HL-60 (cell line): ENCODE data around the gene MED26.
A peak's percentile ranks its signal among the peaks of the same experiment; 100 is the strongest.

Experiments
- DNase-seq, 2 experiments: peaks; one replicate each; pipeline ENCODE4 v3.0.0-alpha.2; 2010 to 2020; ENCODE audit warnings: low read depth in 1 of 2, low spot score in 1 of 2
- H3K27ac ChIP-seq: fragments of 250-450 bp; sonication (Bioruptor Pico); replicated peaks from 2 replicates; pipeline ENCODE4 v1.5.1; 2020; ENCODE audit warnings: mild to moderate bottlenecking, moderate library complexity
- H3K27me3 ChIP-seq: fragments of 250-450 bp; sonication (Bioruptor Pico); 2 replicates; pipeline ENCODE4 v1.5.1; 2021; ENCODE audit warnings: mild to moderate bottlenecking, moderate library complexity; ENCODE audit not compliant: insufficient read depth, poor library complexity, severe bottlenecking
- H3K4me3 ChIP-seq: replicated peaks from 2 replicates; pipeline ENCODE4 v1.5.1; 2011; ENCODE audit warnings: mild to moderate bottlenecking, control low read depth, low read length; ENCODE audit not compliant: insufficient read depth
- GABPA ChIP-seq: IDR thresholded peaks from 2 replicates; pipeline ENCODE4 v1.6.1; 2012; ENCODE audit warnings: low read depth
- POLR2AphosphoS5 ChIP-seq: IDR thresholded peaks from 2 replicates; pipeline ENCODE4 v1.6.1; 2012; ENCODE audit warnings: low read depth
- SPI1 ChIP-seq: IDR thresholded peaks from 2 replicates; pipeline ENCODE4 v1.6.1; 2012; ENCODE audit warnings: low read depth, mild to moderate bottlenecking, borderline replicate concordance
- TF ChIP-seq, protein P1 (sequence below): IDR thresholded peaks from one replicate; pipeline ENCODE4 v1.5.1; 2011; ENCODE audit warnings: low read length, control low read depth, inconsistent platforms; ENCODE audit not compliant: insufficient read depth
- TF ChIP-seq, protein P2 (sequence below): IDR thresholded peaks from 2 replicates; pipeline ENCODE4 v1.6.1; 2012; ENCODE audit warnings: low read depth; ENCODE audit not compliant: insufficient replicate concordance

The MED26 gene

DNA sequence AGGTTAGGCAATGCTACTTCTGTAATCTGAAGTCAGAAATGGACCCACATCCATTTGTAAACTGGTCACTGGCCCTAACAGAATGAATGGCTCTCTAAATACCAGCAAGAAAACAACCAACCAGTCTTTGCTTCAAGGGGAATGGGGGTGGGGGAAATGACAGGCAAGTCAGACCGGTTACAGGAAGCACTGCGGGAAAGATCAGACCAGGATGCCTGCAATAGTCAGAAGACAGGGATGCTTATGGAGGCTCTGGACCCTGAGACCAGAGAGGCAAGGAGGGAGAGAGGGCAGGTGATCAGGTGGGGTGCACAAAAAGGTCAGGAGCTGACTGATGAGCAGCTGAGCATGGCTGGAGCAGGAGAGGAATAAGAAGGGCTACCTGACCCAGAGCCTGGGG lies 13.1 kb downstream of the MED26 start:
- no peak overlapping the region for H3K4me3 ChIP-seq
- H3K27me3 ChIP-seq, result no peaks in the 10 kb centered on the region
- no peak overlapping the region for H3K27ac ChIP-seq
- DNase-seq, result no peak
- TF ChIP-seq, protein P1, sequence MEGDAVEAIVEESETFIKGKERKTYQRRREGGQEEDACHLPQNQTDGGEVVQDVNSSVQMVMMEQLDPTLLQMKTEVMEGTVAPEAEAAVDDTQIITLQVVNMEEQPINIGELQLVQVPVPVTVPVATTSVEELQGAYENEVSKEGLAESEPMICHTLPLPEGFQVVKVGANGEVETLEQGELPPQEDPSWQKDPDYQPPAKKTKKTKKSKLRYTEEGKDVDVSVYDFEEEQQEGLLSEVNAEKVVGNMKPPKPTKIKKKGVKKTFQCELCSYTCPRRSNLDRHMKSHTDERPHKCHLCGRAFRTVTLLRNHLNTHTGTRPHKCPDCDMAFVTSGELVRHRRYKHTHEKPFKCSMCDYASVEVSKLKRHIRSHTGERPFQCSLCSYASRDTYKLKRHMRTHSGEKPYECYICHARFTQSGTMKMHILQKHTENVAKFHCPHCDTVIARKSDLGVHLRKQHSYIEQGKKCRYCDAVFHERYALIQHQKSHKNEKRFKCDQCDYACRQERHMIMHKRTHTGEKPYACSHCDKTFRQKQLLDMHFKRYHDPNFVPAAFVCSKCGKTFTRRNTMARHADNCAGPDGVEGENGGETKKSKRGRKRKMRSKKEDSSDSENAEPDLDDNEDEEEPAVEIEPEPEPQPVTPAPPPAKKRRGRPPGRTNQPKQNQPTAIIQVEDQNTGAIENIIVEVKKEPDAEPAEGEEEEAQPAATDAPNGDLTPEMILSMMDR, result no peak
- no peak for TF ChIP-seq GABPA

DNA sequence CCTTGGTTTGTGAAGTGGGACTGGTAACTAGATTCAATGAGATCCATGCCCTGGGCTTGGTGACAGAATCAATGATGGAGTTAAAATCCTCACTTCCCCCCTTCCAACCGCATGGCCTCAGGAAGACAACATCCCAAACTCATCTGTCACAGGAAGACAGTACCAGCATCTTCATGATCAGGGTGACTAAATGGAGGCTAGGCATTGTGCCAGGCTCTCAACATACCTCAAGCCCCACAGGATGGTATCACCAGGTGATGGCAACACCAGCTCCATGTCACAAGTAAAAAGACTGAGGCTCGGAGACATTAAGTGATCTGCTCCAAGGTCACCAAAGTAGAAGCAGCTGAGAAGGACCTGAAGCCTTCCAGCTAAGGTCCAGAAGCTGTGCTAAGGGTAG lies 14.2 kb downstream of the MED26 start:
- TF ChIP-seq SPI1 (no peak; the same call in 1 of the 2 replicates), POLR2AphosphoS5 (no peak), GABPA (no peak)
- TF ChIP-seq, protein P2, sequence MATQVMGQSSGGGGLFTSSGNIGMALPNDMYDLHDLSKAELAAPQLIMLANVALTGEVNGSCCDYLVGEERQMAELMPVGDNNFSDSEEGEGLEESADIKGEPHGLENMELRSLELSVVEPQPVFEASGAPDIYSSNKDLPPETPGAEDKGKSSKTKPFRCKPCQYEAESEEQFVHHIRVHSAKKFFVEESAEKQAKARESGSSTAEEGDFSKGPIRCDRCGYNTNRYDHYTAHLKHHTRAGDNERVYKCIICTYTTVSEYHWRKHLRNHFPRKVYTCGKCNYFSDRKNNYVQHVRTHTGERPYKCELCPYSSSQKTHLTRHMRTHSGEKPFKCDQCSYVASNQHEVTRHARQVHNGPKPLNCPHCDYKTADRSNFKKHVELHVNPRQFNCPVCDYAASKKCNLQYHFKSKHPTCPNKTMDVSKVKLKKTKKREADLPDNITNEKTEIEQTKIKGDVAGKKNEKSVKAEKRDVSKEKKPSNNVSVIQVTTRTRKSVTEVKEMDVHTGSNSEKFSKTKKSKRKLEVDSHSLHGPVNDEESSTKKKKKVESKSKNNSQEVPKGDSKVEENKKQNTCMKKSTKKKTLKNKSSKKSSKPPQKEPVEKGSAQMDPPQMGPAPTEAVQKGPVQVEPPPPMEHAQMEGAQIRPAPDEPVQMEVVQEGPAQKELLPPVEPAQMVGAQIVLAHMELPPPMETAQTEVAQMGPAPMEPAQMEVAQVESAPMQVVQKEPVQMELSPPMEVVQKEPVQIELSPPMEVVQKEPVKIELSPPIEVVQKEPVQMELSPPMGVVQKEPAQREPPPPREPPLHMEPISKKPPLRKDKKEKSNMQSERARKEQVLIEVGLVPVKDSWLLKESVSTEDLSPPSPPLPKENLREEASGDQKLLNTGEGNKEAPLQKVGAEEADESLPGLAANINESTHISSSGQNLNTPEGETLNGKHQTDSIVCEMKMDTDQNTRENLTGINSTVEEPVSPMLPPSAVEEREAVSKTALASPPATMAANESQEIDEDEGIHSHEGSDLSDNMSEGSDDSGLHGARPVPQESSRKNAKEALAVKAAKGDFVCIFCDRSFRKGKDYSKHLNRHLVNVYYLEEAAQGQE, result no peak
- TF ChIP-seq, protein P1, result no peak
- no peaks in the 10 kb centered on the region for H3K27me3 ChIP-seq
- H3K27ac ChIP-seq, result no peak overlapping the region
- no peak overlapping the region for H3K4me3 ChIP-seq
- no peak for DNase-seq

DNA sequence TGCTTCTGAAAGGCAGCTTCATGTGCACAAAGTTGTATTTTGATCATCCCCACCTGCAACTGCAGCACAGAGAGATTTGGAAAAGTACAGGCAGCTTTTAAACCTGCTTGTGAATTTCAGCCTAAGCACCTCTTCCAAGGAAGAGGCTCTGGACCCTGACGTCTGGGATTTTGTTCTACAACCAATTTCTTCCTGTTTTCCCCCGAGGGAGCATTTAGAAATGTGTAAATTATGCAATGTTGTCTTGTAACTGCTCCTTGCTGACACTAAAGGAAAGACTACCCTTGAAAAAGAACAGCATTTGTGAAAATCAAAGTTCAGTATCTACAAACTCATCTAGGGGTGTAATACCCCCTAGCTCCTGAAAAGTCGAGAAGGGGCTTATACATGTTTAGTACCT lies 15.4 kb downstream of the MED26 start:
- H3K27me3 ChIP-seq, result no peaks in the 10 kb centered on the region
- H3K4me3 ChIP-seq, result no peak overlapping the region
- TF ChIP-seq, protein P2, result no peak
- TF ChIP-seq SPI1, result no peak
- DNase-seq, result peak in 1 of 2 experiments; percentile 33
- 0 out of 2 replicates have a peak overlapping the region, but pooled peaks have one; percentile 22 for H3K27ac ChIP-seq

DNA sequence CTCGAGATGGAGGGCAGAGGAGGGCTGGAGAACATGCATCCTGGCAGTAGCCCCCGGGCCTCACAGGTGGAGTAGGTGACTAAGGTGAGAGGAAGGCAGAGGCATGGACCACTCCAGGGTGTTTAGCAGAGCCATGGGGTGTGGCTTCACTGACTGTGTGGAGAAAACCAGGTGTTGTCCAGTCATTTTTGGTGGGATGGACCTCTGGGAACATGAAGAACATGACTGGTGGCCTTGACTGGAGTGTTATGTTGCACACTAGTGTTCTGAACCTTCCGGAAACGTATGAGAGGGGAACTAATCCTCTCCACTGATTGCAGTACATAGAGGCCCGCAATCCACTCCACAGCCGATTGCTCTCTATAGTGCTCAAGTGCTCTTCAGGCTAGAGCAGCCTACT lies 16.9 kb downstream of the MED26 start:
- TF ChIP-seq GABPA (no peak), SPI1 (no peak), POLR2AphosphoS5 (no peak)
- TF ChIP-seq, protein P2, result no peak
- TF ChIP-seq, protein P1, result no peak
- Histone ChIP-seq H3K27me3 (no peaks in the 10 kb centered on the region), H3K4me3 (no peak overlapping the region), H3K27ac (no peak overlapping the region)
- no peak for DNase-seq
